Measurements from ENCODE around the gene ST14. TPM values are rescaled to one million over a fixed set of nuclear protein-coding genes. Genes with fewer than 3 reads are reported as not detected.

The ST14 gene
- total and polyA plus RNA-seq, 10 of the 15 experiments (the other 5 are each of a cell fraction or from before 2014, with no cell fraction given), result 0.02 to 3.9 (median 0.73) TPM; not detected in 2

GRCh38 chr11:130215531-130216220, 56.1 kb downstream of the ST14 start (continued):
- TF ChIP-seq ZBTB11 (CRISPR knock-in tag; IDR thresholded peaks at IDR 0.05) (no peak), CEBPZ (IDR thresholded peaks at IDR 0.05; ENCODE audit: low read depth, low read length) (no peak), IRF5 (IDR thresholded peaks at IDR 0.05; ENCODE audit: borderline replicate concordance) (no peak), MXI1 (IDR thresholded peaks at IDR 0.05; ENCODE audit: low read depth, low read length) (no peak), USF2 (IDR thresholded peaks at IDR 0.05; ENCODE audit: borderline replicate concordance, low read depth, low read length) (no peak), MLLT1 (IDR thresholded peaks at IDR 0.05) (no peak)

All from GM12878 (cell line).